HEK293T (cell line): ENCODE data around the gene BACH2.

Experiments
- BHLHE40 ChIP-seq: fragments of 450-650 bp; IDR thresholded peaks from 2 replicates; pipeline ENCODE4 v1.6.1; 2016; ENCODE audit warnings: mild to moderate bottlenecking, moderate library complexity, borderline replicate concordance
- FOXA1 ChIP-seq: fragments of 450-650 bp; IDR thresholded peaks from 2 replicates; pipeline ENCODE4 v1.6.1; 2016; ENCODE audit warnings: mild to moderate bottlenecking
- L3MBTL2 ChIP-seq: fragments of 450-650 bp; conservative IDR thresholded peaks from 2 replicates; pipeline ENCODE4 v1.6.1; 2016; ENCODE audit warnings: mild to moderate bottlenecking
- LEF1 ChIP-seq: fragments of 450-650 bp; IDR thresholded peaks from 2 replicates; pipeline ENCODE4 v1.6.1; 2017; ENCODE audit warnings: mild to moderate bottlenecking, borderline replicate concordance
- TARDBP ChIP-seq: fragments of 450-650 bp; IDR thresholded peaks from 2 replicates; pipeline ENCODE4 v1.6.1; 2016

DNA sequence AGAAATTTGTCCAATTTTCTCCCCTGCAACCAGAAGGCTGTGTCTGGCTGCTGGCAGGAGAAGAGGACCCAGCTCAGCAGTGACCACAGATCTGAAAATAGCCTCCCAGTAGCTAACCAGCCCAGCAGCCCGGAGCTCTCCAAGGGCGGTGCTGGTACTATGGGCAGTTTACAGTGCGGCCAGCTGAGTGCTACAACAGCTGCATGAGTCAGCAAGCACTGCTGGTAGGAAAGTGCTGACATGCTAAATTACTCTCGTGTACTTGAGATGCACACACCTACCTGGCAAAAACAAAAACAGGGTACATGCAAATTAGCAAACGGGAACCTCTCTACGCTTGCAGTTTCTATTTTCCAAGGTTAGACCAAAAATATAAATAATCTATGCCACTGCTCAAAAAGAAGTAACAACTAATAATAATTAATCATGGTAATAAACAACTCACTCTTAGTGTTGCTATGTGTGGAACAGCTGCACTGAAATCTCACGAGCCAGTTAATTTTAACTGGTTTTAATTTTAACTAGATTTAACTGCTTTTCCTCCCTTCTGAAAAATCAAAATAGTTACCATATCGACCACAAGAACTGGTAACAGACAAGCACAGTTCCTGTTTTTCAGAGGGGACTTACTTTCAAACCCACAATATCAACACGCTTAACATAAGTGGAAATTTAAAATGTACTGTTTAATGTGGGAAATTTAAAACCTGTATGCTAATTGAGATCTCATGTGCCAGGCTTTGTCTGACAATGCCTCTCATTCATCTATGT is 10.8 kb downstream of the BACH2 start:
- TF ChIP-seq BHLHE40 = no peak
- TF ChIP-seq L3MBTL2 = no peak
- no peak for TF ChIP-seq LEF1
- no peak for TF ChIP-seq TARDBP
- TF ChIP-seq FOXA1 = no peak
